Measurements from ENCODE around the gene RBMS3. TPM values are rescaled to one million over a fixed set of nuclear protein-coding genes. Genes with fewer than 3 reads are reported as not detected.

RBMS3 gene
- total RNA-seq, 6 donors from 2014 or later: 39.8 to 102 (median 57.2) TPM

DNA sequence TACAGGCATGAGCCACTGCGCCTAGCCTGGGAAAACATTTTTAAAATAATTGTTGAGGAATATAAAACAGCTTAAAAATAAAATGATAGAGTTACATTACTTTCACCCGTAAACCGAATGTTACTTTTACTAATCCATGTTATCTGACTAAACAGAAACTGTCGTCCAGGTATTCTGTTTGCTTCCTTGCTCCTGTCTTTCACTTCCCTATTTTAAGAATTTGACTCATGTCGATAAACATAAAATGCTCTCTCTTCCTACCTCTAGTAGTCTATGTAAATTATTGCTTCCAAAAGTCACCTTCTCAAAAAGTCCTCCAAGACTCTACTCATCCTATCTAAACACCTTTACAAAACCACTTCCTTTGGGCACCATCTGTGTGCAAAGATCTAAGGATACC is 216.4 kb downstream of the RBMS3 start:
- Histone ChIP-seq H3K27ac (no peak overlapping the region), H3K9me3 (no peaks in the 10 kb centered on the region), H3K4me1 (no peaks in the 10 kb centered on the region), H3K4me3 (no peak overlapping the region), H3K36me3 (no peaks in the 10 kb centered on the region), H3K27me3 (no peaks in the 10 kb centered on the region)
- no peak for TF ChIP-seq POLR2AphosphoS5 (IDR thresholded peaks at IDR 0.05)
- no peak for DNase-seq
- WGBS, 2 donors: 90 to 91% methylated on average over 5 of the region's 5 CpGs
- ATAC-seq (ENCODE audit: low FRiP score in 2 of 2): no peak

DNA sequence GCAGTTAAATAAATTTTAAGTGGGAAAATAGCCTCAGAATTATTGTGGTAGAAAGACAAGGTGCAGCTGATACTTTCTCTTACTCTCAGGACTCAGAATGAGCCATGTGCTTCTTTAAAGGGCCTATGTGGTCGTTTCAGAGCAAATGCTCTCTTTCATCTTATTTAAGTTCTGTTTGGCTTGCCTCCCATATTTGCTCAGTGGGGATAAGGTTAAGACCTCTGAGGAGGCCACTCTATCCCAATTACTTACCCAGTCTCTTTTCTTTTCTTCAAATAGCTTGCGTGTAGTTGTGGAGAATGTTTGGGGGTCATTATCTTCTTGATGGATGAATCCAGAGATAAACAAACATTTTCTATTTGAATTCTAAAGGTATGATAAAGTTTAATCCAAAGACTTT is 221.9 kb downstream of the RBMS3 start:
- 60 to 68% methylated on average over 2 of the region's 2 CpGs for WGBS, 2 donors
- TF ChIP-seq, protein P1, sequence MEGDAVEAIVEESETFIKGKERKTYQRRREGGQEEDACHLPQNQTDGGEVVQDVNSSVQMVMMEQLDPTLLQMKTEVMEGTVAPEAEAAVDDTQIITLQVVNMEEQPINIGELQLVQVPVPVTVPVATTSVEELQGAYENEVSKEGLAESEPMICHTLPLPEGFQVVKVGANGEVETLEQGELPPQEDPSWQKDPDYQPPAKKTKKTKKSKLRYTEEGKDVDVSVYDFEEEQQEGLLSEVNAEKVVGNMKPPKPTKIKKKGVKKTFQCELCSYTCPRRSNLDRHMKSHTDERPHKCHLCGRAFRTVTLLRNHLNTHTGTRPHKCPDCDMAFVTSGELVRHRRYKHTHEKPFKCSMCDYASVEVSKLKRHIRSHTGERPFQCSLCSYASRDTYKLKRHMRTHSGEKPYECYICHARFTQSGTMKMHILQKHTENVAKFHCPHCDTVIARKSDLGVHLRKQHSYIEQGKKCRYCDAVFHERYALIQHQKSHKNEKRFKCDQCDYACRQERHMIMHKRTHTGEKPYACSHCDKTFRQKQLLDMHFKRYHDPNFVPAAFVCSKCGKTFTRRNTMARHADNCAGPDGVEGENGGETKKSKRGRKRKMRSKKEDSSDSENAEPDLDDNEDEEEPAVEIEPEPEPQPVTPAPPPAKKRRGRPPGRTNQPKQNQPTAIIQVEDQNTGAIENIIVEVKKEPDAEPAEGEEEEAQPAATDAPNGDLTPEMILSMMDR (IDR thresholded peaks at IDR 0.05): no peak
- no peak for DNase-seq

DNA sequence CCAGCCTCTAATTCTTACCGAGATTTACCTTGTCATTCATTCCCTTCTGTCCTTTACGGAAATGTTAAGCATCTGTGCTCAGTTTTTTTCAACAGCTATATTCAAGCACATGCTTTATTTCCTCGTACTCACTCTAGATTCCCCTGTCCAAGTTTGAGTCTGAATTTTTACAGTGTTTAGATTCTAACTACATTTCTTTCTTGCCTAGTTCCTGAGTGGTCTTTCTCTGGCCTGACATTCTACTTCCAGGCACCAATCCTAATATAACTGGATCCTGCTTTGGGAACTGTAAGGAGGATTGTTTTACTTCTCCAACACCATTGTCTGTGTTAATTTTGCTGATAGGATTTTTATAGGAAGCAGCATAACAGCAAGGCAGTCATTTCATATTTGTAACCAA is 222.4 kb downstream of the RBMS3 start:
- WGBS, 2 donors: 64 to 77% methylated on average over 3 of the region's 3 CpGs
- Histone ChIP-seq H3K4me3 (no peak overlapping the region), H3K9me3 (no peaks in the 10 kb centered on the region), H3K4me1 (peaks cover 0 to 6% (median 0%) of the 10 kb centered on the region in 4 donors), H3K27me3 (no peaks in the 10 kb centered on the region), H3K36me3 (no peaks in the 10 kb centered on the region), H3K27ac (peak overlapping the region in 2 of 4 donors; percentile 2 to 13)
- TF ChIP-seq POLR2AphosphoS5 (IDR thresholded peaks at IDR 0.05) (no peak), EP300 (IDR thresholded peaks at IDR 0.05) (no peak), POLR2A (IDR thresholded peaks at IDR 0.05) (no peak)
- TF ChIP-seq, protein P1 (IDR thresholded peaks at IDR 0.05): no peak
- no peak for DNase-seq
- no peak for ATAC-seq (ENCODE audit: low FRiP score in 2 of 2)

More for the DNA sequence above, 221.9 kb downstream of the RBMS3 start:
- Histone ChIP-seq H3K4me3 (no peak overlapping the region), H3K36me3 (no peaks in the 10 kb centered on the region), H3K9me3 (no peaks in the 10 kb centered on the region), H3K4me1 (peaks cover 0 to 6% (median 0%) of the 10 kb centered on the region in 4 donors), H3K27ac (peak overlapping the region in 1 of 4 donors; percentile 13), H3K27me3 (no peaks in the 10 kb centered on the region)
- ATAC-seq (ENCODE audit: low FRiP score in 2 of 2): no peak

DNA sequence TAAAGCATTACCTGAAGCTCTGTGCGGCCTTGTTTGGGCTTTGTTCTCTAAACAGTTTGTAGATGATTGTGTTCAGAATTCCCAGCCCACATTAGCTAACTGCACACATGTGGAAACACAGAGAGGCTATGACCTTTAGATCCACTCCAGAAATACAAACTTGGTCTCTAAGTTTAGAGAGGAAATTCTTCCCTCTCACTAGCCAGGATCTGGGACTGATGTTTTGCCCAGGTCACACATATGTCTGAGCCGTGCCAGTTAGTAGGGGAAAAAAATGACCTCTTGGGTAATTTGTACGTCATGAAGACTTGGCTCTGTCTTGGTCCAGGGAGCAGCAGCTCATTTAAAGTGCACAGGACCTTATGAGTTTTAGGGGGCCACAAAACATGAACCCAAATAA is 223.1 kb downstream of the RBMS3 start:
- Histone ChIP-seq H3K27me3 (no peaks in the 10 kb centered on the region), H3K4me3 (no peak overlapping the region), H3K9me3 (no peaks in the 10 kb centered on the region), H3K27ac (peak overlapping the region in 1 of 4 donors; percentile 13), H3K36me3 (no peaks in the 10 kb centered on the region), H3K4me1 (peaks cover 0 to 6% (median 0%) of the 10 kb centered on the region in 4 donors)
- WGBS, 2 donors: 72 to 74% methylated on average over 3 of the region's 3 CpGs
- TF ChIP-seq POLR2AphosphoS5 (IDR thresholded peaks at IDR 0.05): peak in 1 of 2 donors; percentile 12
- TF ChIP-seq, protein P1 (IDR thresholded peaks at IDR 0.05): no peak
- peak; percentile 57 to 65 for ATAC-seq (ENCODE audit: low FRiP score in 2 of 2)
- DNase-seq: no peak

DNA sequence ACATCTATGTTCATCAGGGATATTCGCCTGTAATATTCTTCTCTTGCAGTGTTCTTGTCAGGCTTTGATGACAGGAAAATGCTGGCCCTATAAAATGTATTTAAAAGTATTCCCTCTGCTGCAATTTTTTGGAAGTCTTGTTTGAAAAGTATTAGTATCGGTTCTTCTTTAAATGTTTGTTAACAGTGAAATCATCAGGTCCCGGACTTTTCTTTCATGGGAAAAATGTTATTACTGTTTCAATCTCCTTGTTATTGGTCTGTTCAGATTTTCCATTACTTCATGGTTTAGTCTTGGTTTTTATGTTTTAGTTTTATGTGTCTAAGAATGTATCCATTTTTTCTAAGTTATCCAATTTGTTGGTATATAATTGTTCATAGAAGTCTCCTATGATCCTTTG is 225.6 kb downstream of the RBMS3 start:
- Histone ChIP-seq H3K27me3 (no peaks in the 10 kb centered on the region), H3K4me3 (no peak overlapping the region), H3K9me3 (no peaks in the 10 kb centered on the region), H3K27ac (no peak overlapping the region), H3K36me3 (no peaks in the 10 kb centered on the region), H3K4me1 (peaks cover 0 to 6% (median 0%) of the 10 kb centered on the region in 4 donors)
- 89 to 93% methylated on average over 3 of the region's 3 CpGs for WGBS, 2 donors
- DNase-seq (no peak), ATAC-seq (ENCODE audit: low FRiP score in 2 of 2) (no peak)
- TF ChIP-seq, protein P1 (IDR thresholded peaks at IDR 0.05): no peak
- TF ChIP-seq EP300 (IDR thresholded peaks at IDR 0.05): no peak
- TF ChIP-seq POLR2AphosphoS5 (IDR thresholded peaks at IDR 0.05): no peak
- no peak for TF ChIP-seq POLR2A (IDR thresholded peaks at IDR 0.05)

Measured in upper lobe of left lung (tissue), 6 donors.